Hepatic stellate cell (primary cell): Measurements from ENCODE around the gene RNF4.
"Not testable (repeated sequence)": the region's sequence is repeated elsewhere in the genome, so short reads cannot be mapped to it uniquely, and the experiment has no call there.

Experiments used
- DNase-seq: peaks from one replicate; pipeline ENCODE4 v3.0.0; 2011; ENCODE audit warnings: low spot score

RNF4 gene

DNA sequence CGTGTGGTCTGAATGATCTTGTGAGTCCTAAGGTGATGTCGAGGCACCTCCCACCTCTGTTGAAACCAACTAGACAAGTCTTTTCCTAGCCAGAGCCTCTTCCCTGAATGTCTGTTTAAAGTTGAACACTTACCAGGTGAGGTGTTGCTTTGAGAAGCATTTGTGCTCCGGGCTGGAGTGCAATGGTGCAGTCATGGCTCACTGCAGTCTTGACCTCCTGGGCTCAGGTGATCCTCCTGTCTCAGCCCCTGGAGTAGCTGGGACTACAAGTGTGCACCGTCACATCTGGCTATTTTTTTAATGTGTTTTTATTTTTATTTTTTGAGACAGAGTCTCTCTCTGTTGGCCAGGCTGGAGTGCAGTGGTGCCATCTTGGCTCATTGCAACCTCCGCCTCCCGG is 18.1 kb downstream of the RNF4 start:
- DNase-seq, result no peak

DNA sequence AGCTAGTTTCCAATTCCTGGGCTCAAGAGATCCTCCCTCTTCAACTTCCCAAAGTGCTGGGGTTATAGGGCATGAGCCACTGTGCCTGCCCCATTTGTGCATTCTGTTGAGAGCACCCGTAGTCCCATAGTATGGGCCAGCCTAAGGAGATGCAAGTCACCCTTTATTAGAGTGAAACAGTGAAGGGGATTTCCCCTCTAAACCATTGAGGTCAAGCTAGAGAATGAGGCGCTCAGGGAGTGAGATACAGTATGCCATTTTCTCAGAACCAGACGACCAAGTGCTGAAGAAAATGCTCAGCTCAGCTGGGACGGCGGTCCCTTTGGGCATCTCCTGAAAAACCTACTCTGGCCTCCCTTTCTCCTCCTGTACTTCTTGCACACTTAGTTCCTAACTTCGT is 18.7 kb downstream of the RNF4 start:
- DNase-seq, result no peak

GRCh38 chr4:2489081-2489805 is 20.3 kb downstream of the RNF4 start:
- DNase-seq, result no peak

DNA sequence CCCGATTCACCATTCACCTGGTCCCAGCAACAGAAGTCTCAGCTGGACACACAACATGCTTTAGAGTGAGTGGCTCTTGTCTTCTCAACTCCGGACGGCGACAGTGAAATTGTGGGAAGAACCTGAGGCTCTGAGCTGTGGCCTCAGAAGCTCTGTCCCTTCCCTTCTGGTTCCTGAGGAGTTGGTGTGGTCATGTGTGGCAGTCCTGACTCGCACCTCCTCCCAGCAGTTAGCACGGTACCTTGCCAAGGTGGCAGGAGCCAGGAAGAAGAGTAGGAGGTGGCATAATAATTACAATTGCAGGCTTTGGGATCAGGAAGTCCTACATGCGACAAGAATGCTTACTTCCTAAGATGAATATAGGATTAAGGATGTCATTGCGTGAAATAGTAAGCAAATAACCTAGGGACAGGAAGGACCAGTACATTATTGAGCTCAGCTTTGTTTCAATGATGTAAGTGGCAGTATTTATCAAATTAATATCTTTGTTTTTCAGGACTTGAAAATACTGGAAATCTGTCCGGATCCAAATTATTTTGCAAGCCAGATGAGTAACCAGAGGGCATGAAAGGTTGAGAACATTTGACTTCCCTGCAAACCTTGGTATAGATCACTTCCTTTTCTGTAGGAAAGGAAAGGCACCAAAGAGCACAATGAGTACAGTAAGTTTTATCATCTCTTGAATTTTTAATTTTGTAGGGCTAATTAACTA is 21.1 kb downstream of the RNF4 start:
- DNase-seq, result no peak

- no peak for DNase-seq
Measured at GRCh38 chr4:2492970-2493369, 24.1 kb downstream of the RNF4 start.

GRCh38 chr4:2494992-2495391 is 26.1 kb downstream of the RNF4 start:
- DNase-seq, result no peak

- no peak for DNase-seq
Measured at GRCh38 chr4:2497324-2497723, 28.4 kb downstream of the RNF4 start.

GRCh38 chr4:2497931-2498330 is 29.0 kb downstream of the RNF4 start:
- no peak for DNase-seq

GRCh38 chr4:2500547-2500946 is 31.6 kb downstream of the RNF4 start:
- DNase-seq, result no peak

DNA sequence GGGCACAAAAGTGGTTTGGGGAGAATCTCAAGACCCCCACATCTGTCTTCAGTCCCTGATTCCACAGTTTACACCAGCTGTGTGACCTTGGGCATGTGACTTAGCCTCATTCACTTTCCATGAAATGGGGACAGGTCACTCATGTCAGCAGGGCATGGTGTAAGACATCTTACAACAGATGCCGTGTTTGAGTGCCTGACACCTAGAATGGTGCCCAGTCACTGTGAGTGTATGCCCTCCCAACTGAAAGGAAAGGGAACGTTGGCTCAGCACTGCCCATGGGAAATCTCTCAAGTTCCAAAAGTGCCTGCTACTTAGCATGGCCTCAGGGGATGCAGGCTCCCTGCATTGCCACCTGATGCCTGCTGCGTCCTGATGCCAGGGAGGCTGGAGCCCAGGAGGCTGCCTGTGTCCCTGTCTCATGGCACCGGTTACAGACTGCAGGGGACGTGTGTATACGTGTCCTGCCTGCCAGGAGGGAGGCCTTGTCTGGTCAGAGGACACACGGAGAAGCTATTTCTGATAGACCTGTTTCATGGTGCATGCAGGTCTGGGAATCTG is 32.2 kb downstream of the RNF4 start:
- no peak for DNase-seq

DNA sequence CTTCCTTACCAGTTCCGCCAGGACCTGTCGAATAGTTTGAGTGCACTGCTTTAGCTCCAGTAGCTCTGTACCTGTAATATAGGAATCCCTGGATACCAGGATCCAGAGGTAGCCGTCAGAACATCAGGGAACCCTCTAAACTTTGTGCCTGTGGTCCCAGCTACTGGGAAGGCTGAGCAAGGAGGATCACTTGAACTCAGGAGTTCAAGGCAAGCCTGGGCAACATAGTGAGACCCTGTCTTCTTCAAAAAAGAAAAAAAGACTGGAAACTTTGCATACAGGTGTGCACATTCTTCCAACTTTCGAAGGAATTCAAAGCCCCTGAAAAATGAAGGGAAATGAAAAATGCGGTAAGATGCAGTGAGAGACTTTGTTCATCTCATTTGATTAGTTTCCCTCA is 34.9 kb downstream of the RNF4 start:
- no peak for DNase-seq

DNA sequence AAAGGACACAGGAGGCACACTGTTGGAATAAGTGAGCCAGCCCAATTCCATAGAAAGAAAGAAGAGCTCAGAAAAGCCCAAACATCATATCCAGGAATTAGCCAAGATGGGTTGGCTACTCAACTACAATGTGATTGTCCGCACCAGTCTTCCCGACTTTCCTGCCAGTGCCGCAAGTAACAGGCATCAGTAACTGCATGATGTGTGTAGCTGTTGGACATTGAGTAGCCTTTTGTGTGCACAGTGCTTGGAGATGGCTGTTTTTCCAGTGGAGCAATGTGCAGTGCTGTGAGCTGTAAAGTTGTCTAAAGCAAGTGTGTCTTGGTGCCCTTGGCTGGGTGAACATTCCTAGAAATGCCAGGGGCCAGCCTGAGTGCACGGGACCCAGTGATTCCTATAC is 38.4 kb downstream of the RNF4 start:
- no peak for DNase-seq

DNA sequence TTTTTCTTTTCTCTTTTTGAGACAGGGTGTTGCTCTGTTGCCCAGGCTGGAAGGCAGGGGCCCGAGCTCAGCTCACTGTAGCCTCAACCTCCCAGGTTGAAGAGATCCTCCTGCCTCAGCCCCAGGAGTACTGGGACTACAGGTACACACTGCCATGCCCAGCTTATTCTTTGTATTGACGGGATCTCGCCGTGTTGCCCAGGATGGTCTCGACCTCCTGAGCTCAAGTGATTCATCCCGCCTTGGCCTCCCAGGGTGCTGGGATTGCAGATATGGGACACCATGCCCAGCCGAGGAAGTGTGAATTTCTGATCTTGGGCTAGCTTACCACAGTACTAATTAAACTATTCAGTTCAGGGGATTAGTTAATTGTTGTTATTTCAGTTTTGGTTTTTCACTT is 38.9 kb downstream of the RNF4 start:
- no peak for DNase-seq

- DNase-seq, result no peak
Measured at GRCh38 chr4:2510351-2511259, 41.7 kb downstream of the RNF4 start.

- no peak for DNase-seq
Measured at GRCh38 chr4:2511645-2512131, 42.8 kb downstream of the RNF4 start.

GRCh38 chr4:2512396-2513135 is 43.7 kb downstream of the RNF4 start:
- no peak for DNase-seq

- not testable (repeated sequence) for DNase-seq
Measured at GRCh38 chr4:2514193-2514592, 45.3 kb downstream of the RNF4 start.

DNA sequence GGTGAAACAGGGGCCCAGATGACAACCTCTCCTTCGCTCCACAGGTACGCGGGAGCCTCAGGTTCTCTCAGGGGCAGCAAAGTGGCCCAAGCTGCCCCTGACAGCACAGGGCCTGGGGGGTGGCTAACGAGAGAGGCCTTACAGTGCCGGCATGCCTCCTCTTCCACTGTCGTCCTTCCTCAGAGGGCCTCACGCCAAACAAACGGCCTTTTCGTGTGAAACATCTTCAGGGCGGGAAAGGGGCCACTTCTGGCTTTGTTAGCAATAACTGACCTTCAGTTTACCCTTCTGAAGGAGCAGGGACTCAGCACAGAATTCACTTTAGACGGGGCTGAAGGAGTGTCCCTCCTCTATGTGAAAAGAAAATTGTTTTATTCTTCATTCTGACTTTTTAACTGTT is 46.0 kb downstream of the RNF4 start:
- DNase-seq, result not testable (repeated sequence)

GRCh38 chr4:2515830-2516550 is 47.1 kb downstream of the RNF4 start:
- DNase-seq, result no peak

DNA sequence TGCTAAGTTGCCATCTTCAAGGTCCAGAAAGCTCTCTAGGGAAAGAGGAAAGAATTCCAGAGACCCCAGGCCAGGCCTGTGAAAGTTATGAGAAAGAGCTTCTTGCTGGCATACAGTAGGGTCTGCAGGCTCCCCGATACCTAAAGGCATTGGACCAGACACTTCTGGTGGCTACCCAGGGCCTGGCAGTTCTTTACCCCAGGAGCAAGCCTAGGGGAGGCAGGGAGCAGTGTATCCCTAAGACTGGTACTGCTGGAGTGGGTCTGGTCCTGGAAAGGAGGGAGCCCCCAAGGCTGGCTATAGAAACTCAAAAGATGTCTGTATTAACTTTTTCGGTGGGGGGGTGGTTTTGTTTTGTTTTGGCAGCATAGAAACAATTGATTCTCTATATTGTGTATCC is 47.7 kb downstream of the RNF4 start:
- DNase-seq, result no peak

GRCh38 chr4:2526559-2526958 is 57.7 kb downstream of the RNF4 start:
- DNase-seq, result no peak
